Activated naive CD8-positive, alpha-beta T cell (primary cell): Measurements from ENCODE around the gene THUMPD1.
"Not testable (repeated sequence)": the region's sequence is repeated elsewhere in the genome, so short reads cannot be mapped to it uniquely, and the experiment has no call there.

ENCODE experiments used
- H3K27ac Mint-ChIP-seq: one replicate; pipeline ENCODE4 v1.8.0; 2021; ENCODE audit warnings: mixed read lengths
- H3K27me3 Mint-ChIP-seq: one replicate; pipeline ENCODE4 v1.8.0; 2021; ENCODE audit warnings: mixed read lengths
- H3K36me3 Mint-ChIP-seq: one replicate; pipeline ENCODE4 v1.8.0; 2021; ENCODE audit warnings: mixed read lengths
- H3K4me1 Mint-ChIP-seq: one replicate; pipeline ENCODE4 v1.8.0; 2021; ENCODE audit warnings: low read depth, mixed read lengths
- H3K4me3 Mint-ChIP-seq: one replicate; pipeline ENCODE4 v1.8.0; 2021; ENCODE audit warnings: mild to moderate bottlenecking, mixed read lengths
- H3K9me3 Mint-ChIP-seq: one replicate; pipeline ENCODE4 v1.8.0; 2021; ENCODE audit warnings: low read depth, mixed read lengths

THUMPD1 gene

GRCh38 chr16:20735490-20735889 is 6.1 kb downstream of the THUMPD1 start:
- Mint-ChIP-seq H3K27me3 (no peaks in the 10 kb centered on the region), H3K9me3 (no peaks in the 10 kb centered on the region), H3K36me3 (peaks cover 5% of the 10 kb centered on the region), H3K4me1 (peaks cover 35% of the 10 kb centered on the region), H3K4me3 (no peak overlapping the region), H3K27ac (peak overlapping the region; percentile 10)

GRCh38 chr16:20734782-20735181 is 6.8 kb downstream of the THUMPD1 start:
- Mint-ChIP-seq H3K36me3 (peaks cover 5% of the 10 kb centered on the region), H3K9me3 (no peaks in the 10 kb centered on the region), H3K27me3 (no peaks in the 10 kb centered on the region), H3K27ac (peak overlapping the region; percentile 30), H3K4me3 (no peak overlapping the region), H3K4me1 (peaks cover 28% of the 10 kb centered on the region)

- Mint-ChIP-seq H3K27me3 (no peaks in the 10 kb centered on the region), H3K27ac (peak overlapping the region; percentile 30), H3K4me3 (no peak overlapping the region), H3K9me3 (no peaks in the 10 kb centered on the region), H3K4me1 (peaks cover 26% of the 10 kb centered on the region), H3K36me3 (peaks cover 5% of the 10 kb centered on the region)
These were observed 7.6 kb downstream of the THUMPD1 start for GRCh38 chr16:20734056-20734455.

- Mint-ChIP-seq H3K36me3 (peaks cover under 1% of the 10 kb centered on the region), H3K27ac (peak overlapping the region; percentile 28), H3K9me3 (no peaks in the 10 kb centered on the region), H3K4me1 (peaks cover 2% of the 10 kb centered on the region), H3K27me3 (no peaks in the 10 kb centered on the region), H3K4me3 (no peak overlapping the region)
These were observed 12.5 kb downstream of the THUMPD1 start for GRCh38 chr16:20729141-20729540.

- Mint-ChIP-seq H3K9me3 (no peaks in the 10 kb centered on the region), H3K27ac (no peak overlapping the region), H3K27me3 (no peaks in the 10 kb centered on the region), H3K36me3 (no peaks in the 10 kb centered on the region), H3K4me3 (no peak overlapping the region), H3K4me1 (no peaks in the 10 kb centered on the region)
These were observed 14.4 kb downstream of the THUMPD1 start for GRCh38 chr16:20727181-20727580.

- no peaks in the 10 kb centered on the region for H3K9me3 Mint-ChIP-seq
- no peak overlapping the region for H3K27ac Mint-ChIP-seq
- H3K36me3 Mint-ChIP-seq: no peaks in the 10 kb centered on the region
- H3K4me1 Mint-ChIP-seq: no peaks in the 10 kb centered on the region
- H3K27me3 Mint-ChIP-seq: no peaks in the 10 kb centered on the region
- no peak overlapping the region for H3K4me3 Mint-ChIP-seq
These were observed 15.0 kb downstream of the THUMPD1 start for GRCh38 chr16:20726661-20727060.

- no peaks in the 10 kb centered on the region for H3K4me1 Mint-ChIP-seq
- no peak overlapping the region for H3K27ac Mint-ChIP-seq
- H3K4me3 Mint-ChIP-seq: no peak overlapping the region
- H3K36me3 Mint-ChIP-seq: no peaks in the 10 kb centered on the region
- H3K27me3 Mint-ChIP-seq: no peaks in the 10 kb centered on the region
- no peaks in the 10 kb centered on the region for H3K9me3 Mint-ChIP-seq
These were observed 21.4 kb downstream of the THUMPD1 start for GRCh38 chr16:20720251-20720650.

- not testable (repeated sequence) for H3K36me3 Mint-ChIP-seq, H3K27ac Mint-ChIP-seq, H3K27me3 Mint-ChIP-seq, H3K4me3 Mint-ChIP-seq, H3K4me1 Mint-ChIP-seq, H3K9me3 Mint-ChIP-seq
These were observed 23.9 kb downstream of the THUMPD1 start for GRCh38 chr16:20717718-20718117.

GRCh38 chr16:20711277-20711911 is 30.2 kb downstream of the THUMPD1 start:
- H3K9me3 Mint-ChIP-seq: no peaks in the 10 kb centered on the region
- H3K27ac Mint-ChIP-seq: no peak overlapping the region
- H3K4me3 Mint-ChIP-seq: no peak overlapping the region
- H3K27me3 Mint-ChIP-seq: no peaks in the 10 kb centered on the region
- H3K4me1 Mint-ChIP-seq: no peaks in the 10 kb centered on the region
- H3K36me3 Mint-ChIP-seq: peaks cover 13% of the 10 kb centered on the region

GRCh38 chr16:20708129-20708528 is 33.5 kb downstream of the THUMPD1 start:
- H3K4me1 Mint-ChIP-seq, H3K27me3 Mint-ChIP-seq, H3K4me3 Mint-ChIP-seq, H3K27ac Mint-ChIP-seq, H3K9me3 Mint-ChIP-seq: not testable (repeated sequence)
- peaks cover 21% of the 10 kb centered on the region for H3K36me3 Mint-ChIP-seq

- Mint-ChIP-seq H3K36me3 (peaks cover 28% of the 10 kb centered on the region), H3K4me1 (no peaks in the 10 kb centered on the region), H3K27me3 (no peaks in the 10 kb centered on the region), H3K4me3 (no peak overlapping the region), H3K27ac (no peak overlapping the region), H3K9me3 (no peaks in the 10 kb centered on the region)
These were observed 34.2 kb downstream of the THUMPD1 start for GRCh38 chr16:20707461-20707860.

- peaks cover 22% of the 10 kb centered on the region for H3K36me3 Mint-ChIP-seq
- not testable (repeated sequence) for H3K4me1 Mint-ChIP-seq, H3K9me3 Mint-ChIP-seq, H3K4me3 Mint-ChIP-seq, H3K27me3 Mint-ChIP-seq, H3K27ac Mint-ChIP-seq
These were observed 35.6 kb downstream of the THUMPD1 start for GRCh38 chr16:20705972-20706371.

- H3K4me1 Mint-ChIP-seq: no peaks in the 10 kb centered on the region
- no peak overlapping the region for H3K27ac Mint-ChIP-seq
- H3K9me3 Mint-ChIP-seq: no peaks in the 10 kb centered on the region
- H3K36me3 Mint-ChIP-seq: peaks cover 22% of the 10 kb centered on the region
- H3K4me3 Mint-ChIP-seq: no peak overlapping the region
- no peaks in the 10 kb centered on the region for H3K27me3 Mint-ChIP-seq
These were observed 37.3 kb downstream of the THUMPD1 start for GRCh38 chr16:20704281-20704680.

GRCh38 chr16:20701692-20702091 is 39.9 kb downstream of the THUMPD1 start:
- H3K27ac Mint-ChIP-seq, H3K4me1 Mint-ChIP-seq, H3K9me3 Mint-ChIP-seq, H3K4me3 Mint-ChIP-seq, H3K27me3 Mint-ChIP-seq: not testable (repeated sequence)
- peaks cover 22% of the 10 kb centered on the region for H3K36me3 Mint-ChIP-seq

- H3K4me1 Mint-ChIP-seq: no peaks in the 10 kb centered on the region
- no peak overlapping the region for H3K4me3 Mint-ChIP-seq
- H3K27me3 Mint-ChIP-seq: peaks cover 4% of the 10 kb centered on the region
- no peaks in the 10 kb centered on the region for H3K9me3 Mint-ChIP-seq
- no peak overlapping the region for H3K27ac Mint-ChIP-seq
- H3K36me3 Mint-ChIP-seq: no peaks in the 10 kb centered on the region
These were observed 45.0 kb downstream of the THUMPD1 start for GRCh38 chr16:20696618-20697017.

GRCh38 chr16:20695024-20695423 is 46.6 kb downstream of the THUMPD1 start:
- Mint-ChIP-seq H3K36me3 (no peaks in the 10 kb centered on the region), H3K4me3 (no peak overlapping the region), H3K4me1 (no peaks in the 10 kb centered on the region), H3K9me3 (no peaks in the 10 kb centered on the region), H3K27me3 (peaks cover 4% of the 10 kb centered on the region), H3K27ac (no peak overlapping the region)
